GM21526 (cell line): ENCODE data around the gene LIX1L.

Experiments used
- ATAC-seq: cut with Tn5 transposase; IDR thresholded peaks from one replicate; pipeline ENCODE4 v1.9.1; 2021; ENCODE audit warnings: moderate library complexity; ENCODE audit not compliant: unreplicated experiment, low FRiP score

The LIX1L gene

GRCh38 chr1:145957443-145958319 is at the start of gene LIX1L:
Gene LIX1L, minus strand, starts transcription at chr1:145958017. Its CDS starts 90 bp downstream, at chr1:145957927.
- peak; percentile 78 for ATAC-seq

DNA sequence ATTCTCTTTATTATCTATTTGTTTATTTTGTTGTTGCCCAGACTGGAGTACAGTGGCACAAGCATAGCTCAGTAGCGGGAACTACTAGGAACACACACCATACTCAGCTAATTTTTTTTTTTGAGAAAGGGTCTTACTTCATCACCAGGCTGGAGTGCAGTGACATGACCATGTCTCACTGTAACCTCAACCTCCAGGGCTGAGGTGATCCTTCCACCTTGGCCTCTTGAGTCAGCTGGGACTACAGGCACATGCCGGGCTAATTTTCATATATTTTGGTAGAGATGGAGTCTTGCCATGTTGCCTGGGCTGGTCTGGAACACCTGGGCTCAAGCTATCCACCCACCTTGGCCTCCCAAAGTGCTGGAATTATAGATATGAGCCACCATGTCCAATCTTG is 43.9 kb upstream of the LIX1L start:
- ATAC-seq: no peak

GRCh38 chr1:145999321-146000024 is 41.7 kb upstream of the LIX1L start:
- no peak for ATAC-seq

GRCh38 chr1:145997718-145998023 is 39.9 kb upstream of the LIX1L start:
- no peak for ATAC-seq

- ATAC-seq: peak; percentile 28
Measured at GRCh38 chr1:145997016-145997717, 39.4 kb upstream of the LIX1L start.

DNA sequence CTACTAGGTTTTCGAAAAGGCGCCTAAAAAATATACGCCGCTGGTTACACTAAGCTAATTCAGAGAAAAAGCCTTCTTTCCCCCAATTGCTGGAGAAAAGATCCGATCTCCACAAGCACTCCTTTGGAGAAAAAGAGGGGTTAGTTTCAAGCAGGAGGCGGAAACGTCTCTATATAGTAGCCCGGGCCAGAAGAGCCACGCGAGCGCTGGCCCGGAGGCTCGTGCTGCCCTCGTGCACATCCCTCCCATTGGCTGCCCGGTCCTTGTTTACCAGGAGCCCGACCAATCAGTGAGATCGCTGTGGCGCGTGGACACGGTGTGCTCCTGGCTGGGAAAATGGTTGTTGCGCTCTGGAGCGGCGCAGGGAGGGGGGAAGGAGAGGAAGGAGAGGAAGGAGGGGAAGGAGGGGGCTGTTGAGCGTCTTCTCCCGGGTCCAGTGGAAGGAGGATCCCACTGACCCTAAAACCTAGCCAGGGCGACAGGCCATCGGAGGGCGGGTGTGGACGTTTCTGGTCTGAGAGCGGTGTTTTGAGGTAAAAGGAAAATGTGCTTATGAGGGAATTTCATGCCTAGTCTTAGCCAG is 38.7 kb upstream of the LIX1L start, which contains the start of gene TXNIP:
TXNIP (minus strand) TSS at position 147 of the 583 bp plus-strand sequence. CDS start 313 bp downstream, outside the sequence.
- peak; percentile 66 for ATAC-seq

- no peak for ATAC-seq
Measured at GRCh38 chr1:145995964-145996432, 38.2 kb upstream of the LIX1L start.

DNA sequence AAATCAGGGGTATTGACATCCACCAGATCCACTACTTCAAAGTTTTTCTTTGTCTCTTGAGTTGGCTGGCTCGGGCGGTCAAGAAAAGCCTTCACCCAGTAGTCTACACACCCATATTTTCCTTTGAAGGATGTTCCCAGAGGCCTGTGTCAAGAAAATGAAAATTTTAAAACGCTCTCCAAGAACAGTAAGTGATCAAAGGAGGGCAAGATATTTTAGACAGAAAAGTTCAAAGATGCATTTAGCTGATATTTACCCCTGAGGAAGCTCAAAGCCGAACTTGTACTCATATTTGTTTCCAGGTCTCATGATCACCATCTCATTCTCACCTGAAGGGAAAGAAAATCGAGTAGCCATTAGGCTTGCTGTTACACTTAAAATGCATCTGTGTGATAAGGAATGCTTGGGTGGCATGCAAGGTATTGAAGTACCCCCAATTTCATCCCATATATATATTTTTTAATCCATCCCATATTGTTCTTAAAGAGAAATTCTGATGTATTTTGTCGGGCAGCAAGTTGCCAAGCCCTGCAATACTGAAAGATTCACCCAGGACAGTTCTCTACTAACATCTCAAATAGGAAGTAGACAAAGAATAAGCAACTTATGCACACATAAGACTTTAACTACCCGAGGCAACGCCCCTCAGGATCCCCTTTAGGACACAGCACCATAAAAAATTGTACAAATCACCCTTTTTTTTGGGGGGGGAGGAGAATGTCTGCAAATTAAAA is 37.5 kb upstream of the LIX1L start:
- no peak for ATAC-seq

GRCh38 chr1:145994391-145995120 is 36.7 kb upstream of the LIX1L start:
- ATAC-seq: no peak

DNA sequence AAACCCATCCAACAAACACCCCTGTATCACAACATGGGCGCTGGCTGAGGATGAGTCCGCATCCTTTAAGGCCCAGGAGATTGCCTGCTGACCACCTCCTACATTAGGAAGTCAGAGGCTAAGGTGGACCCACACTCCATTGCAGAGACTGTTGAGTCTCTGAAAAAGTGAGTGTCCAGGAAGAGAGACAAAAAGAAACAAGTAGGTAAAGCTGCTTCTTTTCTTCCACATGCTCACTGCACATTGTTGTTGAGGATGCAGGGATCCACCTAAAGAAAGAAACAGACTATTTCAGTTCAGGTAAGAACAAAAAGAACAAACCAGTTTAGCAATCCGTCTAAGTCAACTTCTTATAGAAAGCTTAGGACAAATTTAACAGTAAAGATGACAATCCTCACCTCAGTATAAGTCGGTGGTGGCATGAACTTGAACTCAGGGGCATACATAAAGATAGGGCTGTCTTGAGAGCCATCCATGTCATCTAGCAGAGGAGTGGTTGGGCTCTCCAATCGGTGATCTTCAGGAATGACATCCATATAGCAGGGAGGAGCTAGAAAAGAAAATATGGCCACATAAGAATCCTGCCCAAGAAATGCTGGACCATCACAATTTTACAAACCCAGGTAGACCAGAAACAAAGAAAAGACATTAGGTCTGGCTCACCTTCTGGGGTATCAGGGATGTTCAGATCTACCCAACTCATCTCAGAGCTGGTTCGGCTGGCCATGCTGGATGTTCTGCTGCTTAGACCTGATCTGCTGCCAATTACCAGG is 36.0 kb upstream of the LIX1L start:
- no peak for ATAC-seq

DNA sequence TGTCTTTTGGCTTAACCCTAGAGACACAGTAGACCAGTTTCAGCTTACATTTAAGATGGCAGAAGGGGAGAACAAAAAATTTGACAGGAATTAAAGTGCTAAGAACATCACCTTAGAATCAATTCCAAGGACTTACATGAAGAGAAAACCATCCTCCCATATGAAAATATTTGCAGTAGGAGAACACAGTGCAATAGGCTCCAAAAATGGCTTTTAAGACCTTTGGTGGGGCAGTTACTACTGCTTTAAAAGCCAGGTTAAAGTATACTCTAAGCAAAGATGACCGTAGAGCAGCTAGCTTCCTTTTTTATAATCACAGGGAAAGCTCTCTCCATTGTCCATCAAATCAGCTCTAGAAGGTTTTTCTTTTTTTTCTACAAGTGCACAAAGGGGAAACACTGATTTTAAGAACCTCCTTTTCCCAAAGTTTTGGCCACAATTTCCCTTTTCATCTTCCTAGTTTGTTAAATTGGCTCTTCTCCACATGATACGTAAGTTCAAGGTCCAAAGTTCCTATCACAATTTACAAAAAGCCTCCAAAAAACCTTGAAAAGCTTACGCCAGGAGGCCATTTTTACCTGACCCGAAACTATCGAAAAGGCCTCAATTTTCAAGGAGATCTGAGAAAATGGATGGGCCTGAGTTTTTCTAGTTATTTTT is 35.3 kb upstream of the LIX1L start:
- no peak for ATAC-seq

GRCh38 chr1:145992502-145992936 is 34.7 kb upstream of the LIX1L start:
- no peak for ATAC-seq

GRCh38 chr1:145991735-145992412 is 34.1 kb upstream of the LIX1L start:
- no peak for ATAC-seq

DNA sequence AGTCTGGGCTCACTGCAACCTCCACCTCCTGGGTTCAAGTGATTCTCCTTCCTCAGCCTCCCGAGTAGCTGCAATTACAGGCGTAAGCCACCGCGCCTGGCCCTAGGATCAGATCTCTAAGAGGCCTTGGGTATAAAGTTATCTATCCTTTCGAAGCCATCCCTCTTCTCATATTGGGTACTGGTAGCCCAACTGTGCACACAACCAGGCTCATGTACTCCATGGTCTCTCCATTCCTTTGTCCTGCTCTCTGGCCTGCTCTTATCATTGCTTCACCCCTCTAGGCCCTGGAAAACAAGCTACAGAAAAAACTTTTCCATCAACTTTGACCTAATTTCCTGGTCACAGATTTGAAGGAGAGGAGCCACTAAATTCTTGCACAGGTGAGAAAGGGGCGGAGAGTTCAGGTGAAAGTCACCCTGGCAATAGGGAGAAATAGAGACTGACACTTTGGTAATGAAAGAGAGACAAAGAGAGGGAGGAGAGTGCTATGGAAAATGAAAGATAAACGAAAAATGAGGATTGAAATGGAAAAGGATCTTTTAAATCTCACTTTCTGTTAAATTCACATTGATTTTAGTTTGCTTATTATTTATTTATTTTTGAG is 32.5 kb upstream of the LIX1L start:
- no peak for ATAC-seq

DNA sequence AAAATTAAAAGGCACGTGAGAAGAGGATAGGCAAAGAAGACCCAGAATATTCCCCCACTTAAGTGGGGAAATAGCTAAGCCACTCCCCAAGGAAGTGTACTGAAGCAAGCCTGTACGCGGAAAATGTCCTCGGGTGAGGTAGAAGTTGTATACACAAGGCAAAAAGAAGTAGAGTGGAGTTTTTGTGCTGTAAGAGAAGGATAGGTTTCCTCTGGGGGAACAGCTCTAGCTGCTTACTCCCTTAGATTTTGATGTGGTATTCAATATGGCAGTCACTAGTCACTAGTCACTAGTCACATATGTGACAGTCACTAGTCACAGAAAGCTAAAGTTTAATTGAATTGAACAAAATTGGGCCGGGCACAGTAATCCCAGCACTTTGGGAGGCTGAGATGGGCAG is 31.0 kb upstream of the LIX1L start:
- no peak for ATAC-seq

- no peak for ATAC-seq
Measured at GRCh38 chr1:145987926-145988325, 30.1 kb upstream of the LIX1L start.

DNA sequence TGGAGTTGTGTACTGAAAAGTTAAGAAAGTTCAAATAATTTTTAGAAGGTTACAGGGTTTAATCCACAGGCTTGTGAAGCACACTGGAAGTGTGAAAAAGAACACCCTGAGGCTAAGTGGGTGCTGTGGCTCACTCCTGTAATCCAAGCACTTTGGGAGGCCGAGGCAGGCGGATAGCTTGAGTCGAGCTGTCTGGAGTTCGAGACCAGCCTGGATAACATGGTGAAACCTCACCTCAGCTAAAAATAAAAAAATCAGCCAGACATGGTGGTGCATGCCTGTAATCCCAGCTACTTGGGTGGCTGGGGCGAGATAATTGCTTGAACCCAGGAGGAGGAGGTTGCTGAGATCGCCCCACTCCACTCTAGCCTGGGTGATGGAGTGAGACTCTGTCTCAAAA is 28.7 kb upstream of the LIX1L start:
- no peak for ATAC-seq
